GM13977 (cell line): ENCODE results near the gene RAD51B.

Experiments
- DNase-seq: peaks from one replicate; pipeline ENCODE4 v3.0.0; 2012; ENCODE audit warnings: low spot score
- in situ Hi-C: fragments of 300-500 bp; cut with MboI; formaldehyde crosslinking; loops from one replicate; pipeline ENCODE4 v1.12.0; 2022; ENCODE audit warnings: low sequenced_read_pairs, low pct_unique_long_range_greater_than_20kb, mixed read lengths, inconsistent platforms; ENCODE audit not compliant: unreplicated experiment
- TF ChIP-seq, protein P1 (sequence below): IDR thresholded peaks from 2 replicates; pipeline ENCODE4 v1.5.1; 2012; ENCODE audit warnings: mild to moderate bottlenecking, control low read depth; ENCODE audit not compliant: insufficient read depth; ENCODE audit errors: extremely low read depth, missing control alignments

RAD51B gene

DNA sequence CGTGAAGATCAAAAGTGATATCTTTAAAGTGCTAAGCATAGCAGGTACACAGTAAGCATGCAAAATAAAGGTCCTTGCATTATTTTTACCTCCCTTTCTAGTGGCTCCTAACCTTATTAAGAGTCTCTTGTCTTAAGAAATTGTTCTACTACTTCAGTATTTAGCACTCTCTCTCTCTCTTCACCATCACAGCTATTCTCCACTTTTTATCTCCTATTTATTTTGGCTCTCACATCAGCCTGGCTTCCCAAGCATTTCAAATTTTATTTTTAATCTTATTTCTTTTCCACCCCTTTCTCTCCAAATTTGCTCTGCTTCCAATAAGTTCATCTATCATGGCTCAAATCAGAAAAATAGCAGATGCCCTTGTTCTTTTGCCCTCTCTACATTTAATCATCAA, 212.6 kb downstream of the RAD51B start:
- in situ Hi-C loops, result no loop called here
- DNase-seq, result no peak
- TF ChIP-seq, protein P1, sequence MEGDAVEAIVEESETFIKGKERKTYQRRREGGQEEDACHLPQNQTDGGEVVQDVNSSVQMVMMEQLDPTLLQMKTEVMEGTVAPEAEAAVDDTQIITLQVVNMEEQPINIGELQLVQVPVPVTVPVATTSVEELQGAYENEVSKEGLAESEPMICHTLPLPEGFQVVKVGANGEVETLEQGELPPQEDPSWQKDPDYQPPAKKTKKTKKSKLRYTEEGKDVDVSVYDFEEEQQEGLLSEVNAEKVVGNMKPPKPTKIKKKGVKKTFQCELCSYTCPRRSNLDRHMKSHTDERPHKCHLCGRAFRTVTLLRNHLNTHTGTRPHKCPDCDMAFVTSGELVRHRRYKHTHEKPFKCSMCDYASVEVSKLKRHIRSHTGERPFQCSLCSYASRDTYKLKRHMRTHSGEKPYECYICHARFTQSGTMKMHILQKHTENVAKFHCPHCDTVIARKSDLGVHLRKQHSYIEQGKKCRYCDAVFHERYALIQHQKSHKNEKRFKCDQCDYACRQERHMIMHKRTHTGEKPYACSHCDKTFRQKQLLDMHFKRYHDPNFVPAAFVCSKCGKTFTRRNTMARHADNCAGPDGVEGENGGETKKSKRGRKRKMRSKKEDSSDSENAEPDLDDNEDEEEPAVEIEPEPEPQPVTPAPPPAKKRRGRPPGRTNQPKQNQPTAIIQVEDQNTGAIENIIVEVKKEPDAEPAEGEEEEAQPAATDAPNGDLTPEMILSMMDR, result no peak

DNA sequence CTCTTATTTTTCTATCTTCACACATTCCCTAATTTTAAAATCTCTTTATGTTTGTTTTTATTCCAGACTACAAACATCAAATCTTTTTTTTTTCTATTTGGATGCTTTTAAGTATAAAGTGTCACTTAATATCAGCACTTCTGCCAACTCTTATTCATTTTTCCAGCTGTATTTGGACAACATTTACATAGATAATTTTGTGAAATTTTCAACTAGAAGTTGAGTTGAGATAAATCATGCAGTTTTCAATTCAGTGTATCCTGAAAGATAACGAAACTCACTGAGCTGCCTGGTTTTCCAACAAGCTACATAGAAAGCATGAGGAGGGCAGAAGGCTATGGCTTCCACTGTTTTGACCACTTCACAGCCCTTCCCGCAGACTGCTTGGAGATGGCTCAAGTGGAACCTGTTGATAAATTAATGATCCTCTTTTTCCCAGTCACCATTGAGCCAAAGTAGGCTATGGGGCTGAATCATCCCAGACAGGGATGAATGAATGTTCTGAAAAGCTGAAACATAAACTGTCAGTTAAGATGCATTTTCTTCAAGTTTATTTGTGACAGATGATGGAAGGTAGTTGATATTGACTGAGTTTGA, 213.9 kb downstream of the RAD51B start:
- DNase-seq, result no peak
- TF ChIP-seq, protein P1, result no peak
- in situ Hi-C loops, result no loop called here

DNA sequence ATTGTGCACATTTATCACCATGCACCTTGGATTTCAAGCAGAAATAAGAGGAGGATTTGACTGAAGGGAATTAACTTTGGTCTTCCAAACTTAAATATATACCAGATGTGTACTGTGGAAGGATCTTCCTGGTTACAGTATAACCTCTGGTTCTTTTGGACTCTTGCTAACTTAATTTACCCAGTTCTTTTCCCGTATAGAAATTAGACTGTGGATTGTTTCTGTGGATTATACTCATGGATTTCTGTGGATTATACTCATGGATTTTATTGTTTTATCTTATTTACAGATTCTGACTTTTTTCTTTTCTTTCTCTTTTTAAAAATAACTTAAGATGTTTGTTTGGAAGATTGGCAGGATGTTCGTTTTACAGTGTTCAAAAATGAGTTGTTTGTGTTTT, 215.3 kb downstream of the RAD51B start:
- TF ChIP-seq, protein P1, result no peak
- no peak for DNase-seq
- in situ Hi-C loops, result no loop called here

DNA sequence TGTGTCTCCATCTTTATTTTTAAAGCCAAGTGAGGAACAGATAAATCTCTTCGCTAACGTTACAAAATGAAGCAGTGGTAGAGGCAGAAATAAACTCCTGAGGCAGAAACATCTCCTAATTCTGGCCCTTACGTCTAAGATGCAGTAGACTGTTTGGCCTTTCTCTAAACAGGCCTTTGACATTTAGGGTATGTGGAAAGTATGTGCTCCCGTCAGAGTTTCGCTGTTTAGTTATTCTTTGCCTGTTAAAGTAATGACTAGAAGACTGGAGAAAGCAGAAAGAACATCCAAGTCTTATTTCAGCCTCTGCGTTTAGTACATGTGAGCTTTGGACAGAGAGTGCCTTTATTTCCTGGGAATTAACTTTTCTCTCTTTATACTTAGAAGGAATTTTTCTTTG, 216.6 kb downstream of the RAD51B start:
- DNase-seq, result no peak
- in situ Hi-C loops, result no loop called here
- TF ChIP-seq, protein P1, result no peak

DNA sequence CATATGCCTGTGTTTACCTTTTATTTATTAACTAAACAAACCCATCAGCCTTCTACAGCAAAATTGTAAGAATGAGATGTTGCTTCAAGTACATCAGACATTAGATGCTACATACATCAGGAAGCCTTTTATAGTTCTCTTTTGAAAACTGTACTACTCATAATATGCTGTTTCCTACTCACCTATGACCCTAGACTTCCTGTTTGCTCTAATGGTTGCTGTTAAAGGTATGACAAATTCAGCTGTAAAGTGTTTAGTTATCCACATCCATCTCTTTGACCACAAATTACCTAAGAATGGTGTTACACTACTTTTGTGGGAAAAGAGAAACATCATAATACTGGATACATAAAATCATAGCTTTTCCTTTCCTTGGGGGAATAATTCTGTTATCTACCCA, 220.0 kb downstream of the RAD51B start:
- DNase-seq, result no peak
- in situ Hi-C loops, result no loop called here
- TF ChIP-seq, protein P1, result no peak

DNA sequence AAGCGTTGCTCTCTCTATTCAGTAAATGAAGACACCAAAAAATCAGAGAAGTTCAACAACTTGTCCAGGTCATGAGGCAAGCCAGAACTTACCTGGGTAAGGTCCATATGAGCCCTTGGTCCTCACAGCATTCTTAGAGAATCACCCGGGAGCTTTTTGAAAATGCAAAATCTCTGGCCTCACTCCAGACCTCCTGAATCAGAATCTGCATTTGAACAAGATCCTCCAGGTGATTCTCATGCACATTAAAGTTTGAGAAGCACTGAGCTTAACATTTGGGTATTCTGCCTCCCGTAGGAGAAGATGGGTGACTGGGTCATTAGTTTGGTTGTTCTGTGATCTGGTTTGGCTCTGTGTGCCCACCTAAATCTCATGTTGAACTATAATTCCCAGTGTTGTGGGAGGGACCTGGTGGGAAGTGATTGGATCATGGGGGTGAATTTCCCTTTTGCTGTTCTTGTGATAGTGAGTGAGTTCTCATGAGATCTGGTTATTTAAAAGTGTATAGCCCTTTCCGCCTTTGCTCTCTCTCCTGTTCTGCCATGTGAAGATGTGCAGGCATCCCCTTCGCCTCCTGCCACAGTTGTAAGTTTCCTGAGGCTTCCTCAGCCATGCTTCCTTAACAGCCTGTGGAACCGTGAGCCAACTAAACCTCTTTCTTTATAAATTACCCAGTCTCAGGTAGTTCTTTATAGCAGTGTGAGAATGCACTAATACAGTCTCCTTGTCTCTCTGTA, 221.2 kb downstream of the RAD51B start:
- in situ Hi-C loops, result no loop called here
- no peak for DNase-seq
- TF ChIP-seq, protein P1, result no peak
